Body of pancreas (tissue), 4 donors: ENCODE data around the gene FER. TPM values are rescaled to one million over a fixed set of nuclear protein-coding genes. Genes with fewer than 3 reads are reported as not detected.
A peak's percentile ranks its signal among the peaks of the same experiment; 100 is the strongest.
"Not testable (repeated sequence)": the region's sequence is repeated elsewhere in the genome, so short reads cannot be mapped to it uniquely, and the experiment has no call there.

Experiments used
- ATAC-seq: fragments of 150-250 bp; one replicate; pipeline ENCODE4 v1.9.1; 2016
- DNase-seq, 4 donors: peaks; one replicate each; pipeline ENCODE4 v3.0.0-alpha.2; 2019
- H3K27ac ChIP-seq, 4 donors: fragments of 200-600 bp; sonication (generic); 1 replicate in 3 of 4; 2 replicates in 1 of 4; pipeline versions ENCODE4 v1.5.1 to v1.6.1; 2016 to 2019; ENCODE audit warnings: mild to moderate bottlenecking in 1 of 4, mixed read lengths in 1 of 4, moderate library complexity in 1 of 4
- H3K27me3 ChIP-seq, 2 donors: fragments of 200-600 bp; sonication (generic); one replicate each; pipeline ENCODE4 v1.6.0; 2016; ENCODE audit warnings: mild to moderate bottlenecking in 1 of 2
- H3K36me3 ChIP-seq, 2 donors: fragments of 200-600 bp; sonication (generic); replicated peaks in 1 of 2; 2 replicates each; pipeline ENCODE4 v1.5.1; 2016; ENCODE audit warnings: low read depth in 2 of 2; ENCODE audit not compliant: insufficient read depth in 1 of 2
- H3K4me1 ChIP-seq: fragments of 200-600 bp; sonication (generic); one replicate; pipeline ENCODE4 v1.6.0; 2016
- H3K4me3 ChIP-seq, 2 donors: fragments of 200-600 bp; sonication (generic); 1 replicate in 1 of 2; 2 replicates in 1 of 2; pipeline ENCODE4 v1.5.1; 2016 to 2019
- H3K9me3 ChIP-seq, 3 donors: fragments of 200-600 bp; sonication (generic); 1 replicate in 2 of 3; 2 replicates in 1 of 3; pipeline ENCODE4 v1.5.1; 2016
- POLR2A ChIP-seq, 3 donors: fragments of 450-650 bp; IDR thresholded peaks; one replicate each; pipeline ENCODE4 v1.6.1; 2016; ENCODE audit warnings: antibody characterized with exemption in 3 of 3, mild to moderate bottlenecking in 2 of 3
- WGBS, 2 donors: methylation state at CpG; one replicate each; pipeline ENCODE4 v1.1.5; 2017; 5-methylcytosine and 5-hydroxymethylcytosine counted together
- intact Hi-C: fragments of 100-400 bp; cut with DNase I; formaldehyde crosslinking; loops from one replicate; pipeline ENCODE4 v1.15.1; 2023
- total RNA-seq, 2 donors: library from RNA; depleted of rRNA; stranded (reverse); fragments of >200 nt; gene quantifications; one replicate each; pipeline ENCODE4 v1.1.0, GENCODE V29; 2016
- TF ChIP-seq, protein P1 (sequence below), 7 experiments: fragments of 450-650 bp in 4 of 7; fragments of 200-600 bp in 3 of 7; sonication (generic) in 3 of 7; IDR thresholded peaks; one replicate each; pipeline ENCODE4 v1.5.1; 2016 to 2019; ENCODE audit warnings: antibody characterized with exemption in 7 of 7

The FER gene
- total RNA-seq, 2 donors from 2014 or later: 7.9 to 13.2 TPM

DNA sequence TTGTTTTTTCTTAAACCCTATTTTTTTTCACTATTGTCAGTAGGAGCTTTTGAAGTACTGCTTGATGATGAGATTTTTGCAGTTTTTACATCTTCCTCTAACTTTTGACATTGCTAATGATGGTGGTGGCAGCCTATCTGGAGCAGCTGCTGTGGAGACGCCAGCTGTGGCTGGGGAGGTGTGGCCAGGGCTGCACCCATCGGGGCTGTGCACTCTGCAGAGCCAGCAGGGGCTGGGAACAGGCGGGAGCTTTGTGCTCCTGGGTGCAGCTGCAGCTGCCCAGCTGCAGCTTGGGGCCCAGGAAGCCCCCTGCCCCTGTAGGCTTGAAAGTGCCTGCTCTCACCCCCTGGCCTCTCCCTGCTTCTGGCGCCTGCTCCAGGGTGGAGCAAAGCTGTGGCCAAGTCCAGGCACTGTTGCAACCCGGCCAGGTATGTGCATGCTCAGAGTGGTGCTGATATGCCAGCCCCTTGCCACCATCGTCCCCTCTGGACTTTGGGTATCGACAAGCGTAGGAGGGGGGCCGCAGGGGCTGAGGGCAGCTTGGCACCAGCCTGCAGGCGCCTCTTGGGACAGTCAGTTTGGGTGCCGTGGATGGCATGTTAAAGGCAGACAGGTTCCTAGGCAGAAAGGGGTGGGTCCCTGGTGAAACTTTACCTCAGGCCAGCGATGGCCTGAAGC, 39.2 kb downstream of the FER start:
- no peak overlapping the region for H3K4me3 ChIP-seq
- ATAC-seq: no peak
- intact Hi-C loops: no loop called here
- H3K4me1 ChIP-seq: no peaks in the 10 kb centered on the region
- TF ChIP-seq POLR2A (IDR thresholded peaks at IDR 0.05): no peak
- TF ChIP-seq, protein P1, sequence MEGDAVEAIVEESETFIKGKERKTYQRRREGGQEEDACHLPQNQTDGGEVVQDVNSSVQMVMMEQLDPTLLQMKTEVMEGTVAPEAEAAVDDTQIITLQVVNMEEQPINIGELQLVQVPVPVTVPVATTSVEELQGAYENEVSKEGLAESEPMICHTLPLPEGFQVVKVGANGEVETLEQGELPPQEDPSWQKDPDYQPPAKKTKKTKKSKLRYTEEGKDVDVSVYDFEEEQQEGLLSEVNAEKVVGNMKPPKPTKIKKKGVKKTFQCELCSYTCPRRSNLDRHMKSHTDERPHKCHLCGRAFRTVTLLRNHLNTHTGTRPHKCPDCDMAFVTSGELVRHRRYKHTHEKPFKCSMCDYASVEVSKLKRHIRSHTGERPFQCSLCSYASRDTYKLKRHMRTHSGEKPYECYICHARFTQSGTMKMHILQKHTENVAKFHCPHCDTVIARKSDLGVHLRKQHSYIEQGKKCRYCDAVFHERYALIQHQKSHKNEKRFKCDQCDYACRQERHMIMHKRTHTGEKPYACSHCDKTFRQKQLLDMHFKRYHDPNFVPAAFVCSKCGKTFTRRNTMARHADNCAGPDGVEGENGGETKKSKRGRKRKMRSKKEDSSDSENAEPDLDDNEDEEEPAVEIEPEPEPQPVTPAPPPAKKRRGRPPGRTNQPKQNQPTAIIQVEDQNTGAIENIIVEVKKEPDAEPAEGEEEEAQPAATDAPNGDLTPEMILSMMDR (IDR thresholded peaks at IDR 0.05): no peak
- no peak overlapping the region for H3K27ac ChIP-seq
- H3K36me3 ChIP-seq: no peaks in the 10 kb centered on the region
- no peaks in the 10 kb centered on the region for H3K9me3 ChIP-seq
- no peaks in the 10 kb centered on the region for H3K27me3 ChIP-seq
- no peak for DNase-seq
- 91 to 92% methylated on average over 9 to 11 of the region's 12 CpGs for WGBS, 2 donors

DNA sequence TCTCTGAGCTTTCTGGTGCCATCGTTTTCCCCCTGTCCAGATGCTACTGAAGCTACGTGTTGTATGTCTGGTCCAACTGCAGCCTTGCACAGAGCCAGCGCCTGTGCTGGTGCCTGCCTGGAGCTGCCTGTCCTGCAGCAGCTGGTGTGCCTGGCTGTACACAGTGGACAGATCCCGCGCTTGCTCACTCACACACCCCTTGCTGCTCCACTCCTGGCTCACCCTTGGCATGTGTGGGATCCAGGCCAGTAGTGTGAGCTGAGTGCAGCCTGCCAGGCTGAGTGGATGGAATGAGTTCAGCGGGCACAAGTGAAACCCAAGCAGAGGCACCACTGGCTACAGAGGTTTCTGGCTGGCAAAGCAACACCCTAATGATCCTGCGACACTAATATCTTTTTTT, 40.4 kb downstream of the FER start:
- no peaks in the 10 kb centered on the region for H3K27me3 ChIP-seq
- no peaks in the 10 kb centered on the region for H3K36me3 ChIP-seq
- ATAC-seq (no peak), DNase-seq (peak in 3 of 4 donors; percentile 35 to 86 (median 82))
- H3K4me1 ChIP-seq: no peaks in the 10 kb centered on the region
- intact Hi-C loops: no loop called here
- H3K27ac ChIP-seq: peak overlapping the region in 1 of 4 donors; percentile 4
- no peak overlapping the region for H3K4me3 ChIP-seq
- no peaks in the 10 kb centered on the region for H3K9me3 ChIP-seq
- 80 to 90% methylated on average over 7 of the region's 7 CpGs for WGBS, 2 donors
- TF ChIP-seq, protein P1 (IDR thresholded peaks at IDR 0.05): no peak
- no peak for TF ChIP-seq POLR2A (IDR thresholded peaks at IDR 0.05)

DNA sequence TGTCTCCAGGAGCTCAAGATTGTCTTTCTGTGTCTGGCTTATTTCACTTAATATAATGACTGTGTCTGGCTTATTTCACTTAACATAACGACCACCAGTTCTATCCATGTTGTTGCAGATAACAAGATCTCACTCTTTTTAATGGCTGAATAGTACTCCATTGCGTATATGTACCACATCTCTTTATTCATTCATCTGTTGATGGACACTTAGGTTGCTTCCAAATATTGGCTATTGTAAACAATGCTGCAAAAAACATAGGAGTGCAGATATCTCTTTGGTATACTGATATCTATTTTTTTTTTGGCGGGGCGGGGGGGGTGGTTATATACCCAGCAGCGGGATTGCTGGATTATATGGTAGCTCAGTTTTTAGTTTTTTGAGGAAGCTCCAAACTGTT, 45.5 kb downstream of the FER start:
- H3K4me3 ChIP-seq: no peak overlapping the region
- H3K36me3 ChIP-seq: no peaks in the 10 kb centered on the region
- no peaks in the 10 kb centered on the region for H3K27me3 ChIP-seq
- no peaks in the 10 kb centered on the region for H3K9me3 ChIP-seq
- no peaks in the 10 kb centered on the region for H3K4me1 ChIP-seq
- WGBS, 2 donors: 83 to 87% methylated on average over 5 of the region's 5 CpGs
- ATAC-seq (no peak), DNase-seq (no peak)
- no peak overlapping the region for H3K27ac ChIP-seq
- intact Hi-C loops: no loop called here
- TF ChIP-seq POLR2A (IDR thresholded peaks at IDR 0.05): no peak
- TF ChIP-seq, protein P1 (IDR thresholded peaks at IDR 0.05): no peak

- H3K9me3 ChIP-seq, H3K27ac ChIP-seq, H3K4me1 ChIP-seq, intact Hi-C loops, H3K4me3 ChIP-seq, DNase-seq, H3K27me3 ChIP-seq, ATAC-seq, H3K36me3 ChIP-seq: not testable (repeated sequence)
- 34 to 37% methylated on average over 4 of the region's 4 CpGs for WGBS, 2 donors
These were observed 46.7 kb downstream of the FER start for GRCh38 chr5:108794349-108794748.

GRCh38 chr5:108797396-108797795, 49.7 kb downstream of the FER start:
- 76 to 97% methylated on average over 2 of the region's 2 CpGs for WGBS, 2 donors
- H3K36me3 ChIP-seq: peaks cover 0 to 2% of the 10 kb centered on the region in 2 donors
- intact Hi-C loops: no loop called here
- H3K9me3 ChIP-seq: no peaks in the 10 kb centered on the region
- TF ChIP-seq, protein P1 (IDR thresholded peaks at IDR 0.05): no peak
- no peak for TF ChIP-seq POLR2A (IDR thresholded peaks at IDR 0.05)
- no peak overlapping the region for H3K4me3 ChIP-seq
- H3K27ac ChIP-seq: no peak overlapping the region
- ATAC-seq (no peak), DNase-seq (no peak)
- no peaks in the 10 kb centered on the region for H3K27me3 ChIP-seq
- H3K4me1 ChIP-seq: no peaks in the 10 kb centered on the region
